Measurements from ENCODE around the gene ARFGAP3. TPM values are rescaled to one million over a fixed set of nuclear protein-coding genes. Genes with fewer than 3 reads are reported as not detected.

The ARFGAP3 gene
- total RNA-seq, result 10 to 100 TPM; 40.6 to 67.9 (median 49.1) TPM

GRCh38 chr22:42856865-42857704 lies at the start of gene ARFGAP3:
ARFGAP3 (minus strand) TSS chr22:42857273; CDS start chr22:42857182, 91 bp downstream.
- Histone ChIP-seq H3K27ac (peak within 1 kb of the TSS; percentile 79 to 99 (median 92)), H3K9me3 (no peaks in the 10 kb centered on the region), H3K27me3 (no peaks in the 10 kb centered on the region), H3K36me3 (no peaks in the 10 kb centered on the region), H3K4me1 (peaks cover 0 to 28% (median 7%) of the 10 kb centered on the region in 3 donors), H3K4me3 (peak within 1 kb of the TSS; percentile 60 to 78)
- ATAC-seq, result peak; percentile 98
- 20% methylated on average over 3 of the region's 111 CpGs; no CpG with 5 or more reads in 1 of the 2 donors for WGBS, 2 donors (ENCODE audit: low coverage in 1 of 2)
- peak; percentile 73 to 77 for TF ChIP-seq POLR2A (IDR thresholded peaks at IDR 0.05)
- TF ChIP-seq EP300 (IDR thresholded peaks at IDR 0.05), result no peak
- peak in 1 of 4 experiments; percentile 19 for TF ChIP-seq CTCF (IDR thresholded peaks at IDR 0.05)
- TF ChIP-seq POLR2AphosphoS5 (IDR thresholded peaks at IDR 0.05), result peak; percentile 86

GRCh38 chr22:42905702-42906183 lies 48.7 kb upstream of the ARFGAP3 start:
- Histone ChIP-seq H3K27ac (peak overlapping the region; percentile 54 to 84 (median 78)), H3K27me3 (no peaks in the 10 kb centered on the region), H3K9me3 (no peaks in the 10 kb centered on the region), H3K4me3 (no peak overlapping the region), H3K4me1 (peaks cover 15 to 99% (median 35%) of the 10 kb centered on the region in 3 donors), H3K36me3 (peaks cover 0 to 15% of the 10 kb centered on the region in 2 donors)
- no peak for ATAC-seq
- TF ChIP-seq EP300 (IDR thresholded peaks at IDR 0.05) (no peak), POLR2A (IDR thresholded peaks at IDR 0.05) (no peak), POLR2AphosphoS5 (IDR thresholded peaks at IDR 0.05) (no peak), CTCF (IDR thresholded peaks at IDR 0.05) (no peak)
- WGBS, 2 donors (ENCODE audit: low coverage in 1 of 2), result 15 to 36% methylated on average over 3 to 4 of the region's 5 CpGs

GRCh38 chr22:42905217-42905616 lies 48.1 kb upstream of the ARFGAP3 start:
- Histone ChIP-seq H3K4me3 (no peak overlapping the region), H3K9me3 (no peaks in the 10 kb centered on the region), H3K27ac (peak overlapping the region in 3 of 4 donors; percentile 76 to 84 (median 80)), H3K4me1 (peaks cover 15 to 94% (median 35%) of the 10 kb centered on the region in 3 donors), H3K27me3 (no peaks in the 10 kb centered on the region), H3K36me3 (peaks cover 0 to 13% of the 10 kb centered on the region in 2 donors)
- no peak for ATAC-seq
- WGBS, 2 donors (ENCODE audit: low coverage in 1 of 2), result 57 to 91% methylated on average over 10 to 13 of the region's 13 CpGs
- TF ChIP-seq CTCF (IDR thresholded peaks at IDR 0.05) (no peak), EP300 (IDR thresholded peaks at IDR 0.05) (no peak), POLR2AphosphoS5 (IDR thresholded peaks at IDR 0.05) (no peak), POLR2A (IDR thresholded peaks at IDR 0.05) (no peak)

GRCh38 chr22:42904050-42904449 lies 47.0 kb upstream of the ARFGAP3 start:
- no peaks in the 10 kb centered on the region for H3K27me3 ChIP-seq
- H3K4me3 ChIP-seq, result no peak overlapping the region
- no peaks in the 10 kb centered on the region for H3K9me3 ChIP-seq
- TF ChIP-seq CTCF (IDR thresholded peaks at IDR 0.05) (no peak), EP300 (IDR thresholded peaks at IDR 0.05) (no peak), POLR2A (IDR thresholded peaks at IDR 0.05) (no peak), POLR2AphosphoS5 (IDR thresholded peaks at IDR 0.05) (no peak)
- 88 to 92% methylated on average over 8 to 12 of the region's 12 CpGs for WGBS, 2 donors (ENCODE audit: low coverage in 1 of 2)
- H3K27ac ChIP-seq, result peak overlapping the region in 3 of 4 donors; percentile 48 to 80 (median 75)
- peaks cover 0 to 8% of the 10 kb centered on the region in 2 donors for H3K36me3 ChIP-seq
- ATAC-seq, result no peak
- H3K4me1 ChIP-seq, result peaks cover 15 to 88% (median 35%) of the 10 kb centered on the region in 3 donors

Measured in gastroesophageal sphincter (tissue), 4 donors.